Forelimb muscle (tissue), 1 donor: ENCODE results near the gene ZHX3. TPM values are rescaled to one million over a fixed set of nuclear protein-coding genes. Genes with fewer than 3 reads are reported as not detected.
"Not testable (repeated sequence)": the region's sequence is repeated elsewhere in the genome, so short reads cannot be mapped to it uniquely, and the experiment has no call there.

ENCODE experiments used
- DNase-seq: peaks from one replicate; pipeline ENCODE4 v3.0.0-alpha.2; 2013; ENCODE audit warnings: low read depth
- polyA plus RNA-seq: library from polyadenylated mRNA; unstranded; fragments of 120-200 nt; gene quantifications from one replicate; pipeline ENCODE4 v1.2.1, GENCODE V29; 2013; ENCODE audit not compliant: insufficient read length

Gene ZHX3
- polyA plus RNA-seq, 1 donor = 8.3 TPM

- no peak for DNase-seq
These were observed 59.1 kb downstream of the ZHX3 start for GRCh38 chr20:41258474-41258873.

- DNase-seq = no peak
These were observed 61.0 kb downstream of the ZHX3 start for GRCh38 chr20:41256516-41256915.

- no peak for DNase-seq
These were observed 61.9 kb downstream of the ZHX3 start for GRCh38 chr20:41255655-41256054.

GRCh38 chr20:41249411-41250281 is 67.9 kb downstream of the ZHX3 start:
- no peak for DNase-seq

- no peak for DNase-seq
These were observed 69.0 kb downstream of the ZHX3 start for GRCh38 chr20:41248368-41249024.

- DNase-seq = no peak
These were observed 69.8 kb downstream of the ZHX3 start for GRCh38 chr20:41247523-41248367.

- no peak for DNase-seq
These were observed 72.3 kb downstream of the ZHX3 start for GRCh38 chr20:41245086-41245707.

- no peak for DNase-seq
These were observed 74.7 kb downstream of the ZHX3 start for GRCh38 chr20:41242807-41243206.

GRCh38 chr20:41242352-41242751 is 75.2 kb downstream of the ZHX3 start:
- no peak for DNase-seq

- not testable (repeated sequence) for DNase-seq
These were observed 80.3 kb downstream of the ZHX3 start for GRCh38 chr20:41237233-41237632.

- not testable (repeated sequence) for DNase-seq
These were observed 80.7 kb downstream of the ZHX3 start for GRCh38 chr20:41236818-41237217.

- no peak for DNase-seq
These were observed 83.0 kb downstream of the ZHX3 start for GRCh38 chr20:41234546-41234945.

GRCh38 chr20:41234041-41234440 is 83.5 kb downstream of the ZHX3 start:
- DNase-seq = no peak

- no peak for DNase-seq
These were observed 84.3 kb downstream of the ZHX3 start for GRCh38 chr20:41232973-41233926.

GRCh38 chr20:41231136-41231535 is 86.4 kb downstream of the ZHX3 start:
- no peak for DNase-seq

- DNase-seq = no peak
These were observed 87.4 kb downstream of the ZHX3 start for GRCh38 chr20:41230136-41230535.

GRCh38 chr20:41229259-41229658 is 88.3 kb downstream of the ZHX3 start:
- DNase-seq = no peak

- DNase-seq = no peak
These were observed 88.7 kb downstream of the ZHX3 start for GRCh38 chr20:41228858-41229257.

GRCh38 chr20:41226426-41226825 is 91.1 kb downstream of the ZHX3 start:
- no peak for DNase-seq

- no peak for DNase-seq
These were observed 92.4 kb downstream of the ZHX3 start for GRCh38 chr20:41225091-41225490.

- no peak for DNase-seq
These were observed 93.2 kb downstream of the ZHX3 start for GRCh38 chr20:41224281-41224680.
